GM12878 (cell line): ENCODE data around the gene GNPTG. TPM values are rescaled to one million over a fixed set of nuclear protein-coding genes. Genes with fewer than 3 reads are reported as not detected.

Experiments used
- ATAC-seq: fragments of 200-7000 bp; cut with Tn5 transposase; 3 replicates; pipeline ENCODE4 v1.9.1; 2020; ENCODE audit warnings: mild to moderate bottlenecking, moderate library complexity
- BruUV-seq: library from RNA; stranded (reverse); fragments of 400-500 nt; replicated peaks from 2 replicates; lab custom pipeline; 2021; lab: Mats Ljungman, UMichigan
- CTCF ChIA-PET: fragments of 300-600 bp; sonication (Branson Sonifier 250); formaldehyde crosslinking; extraction: SDS; loops from one replicate; lab custom pipeline; 2021; ENCODE audit warnings: inconsistent platforms; lab: Yijun Ruan, JAX
- POLR2A ChIA-PET: fragments of 350-600 bp; formaldehyde crosslinking; extraction: SDS; loops from one replicate; lab custom pipeline; 2021; ENCODE audit warnings: inconsistent platforms; lab: Charles Lee
- RAD21 ChIA-PET: fragments of 300-600 bp; sonication (Branson Sonifier 250); formaldehyde crosslinking; loops from one replicate; lab custom pipeline; 2023; ENCODE audit warnings: antibody characterized with exemption; ENCODE audit not compliant: unreplicated experiment; lab: Charles Lee
- SMC1A ChIA-PET: fragments of 300-600 bp; sonication (Branson Sonifier 250); formaldehyde crosslinking; loops from one replicate; lab custom pipeline; 2023; ENCODE audit not compliant: unreplicated experiment, uncharacterized antibody; lab: Charles Lee
- DNase-seq: peaks from one replicate; pipeline ENCODE4 v3.0.0-alpha.2; 2011; ENCODE audit warnings: low read depth, low spot score
- FAIRE-seq: peaks from 3 replicates; lab custom pipeline; 2011; peaks lifted over from hg19 to GRCh38; lab: Jason Lieb, UNC
- H2AFZ ChIP-seq: 2 replicates; pipeline ENCODE4 v1.6.0; 2011; ENCODE audit warnings: low read depth, low read length, control low read depth; ENCODE audit not compliant: control insufficient read depth
- H3K27ac ChIP-seq: 2 replicates; pipeline ENCODE4 v1.5.1; 2011; ENCODE audit warnings: control low read depth; ENCODE audit not compliant: control insufficient read depth, insufficient read depth
- H3K27me3 ChIP-seq, 2 experiments: replicated peaks in 1 of 2; 2 replicates each; pipeline versions ENCODE4 v1.6.0 to v1.6.1; 2011; ENCODE audit warnings: low read length in 1 of 2; ENCODE audit not compliant: control insufficient read depth in 2 of 2, insufficient read depth in 2 of 2
- H3K36me3 ChIP-seq, 2 experiments: 2 replicates each; pipeline ENCODE4 v1.5.1; 2011; ENCODE audit warnings: low read length in 1 of 2; ENCODE audit not compliant: control insufficient read depth in 2 of 2, insufficient read depth in 2 of 2
- H3K4me1 ChIP-seq: 2 replicates; pipeline ENCODE4 v1.6.1; 2011; ENCODE audit warnings: mild to moderate bottlenecking, low read length, moderate library complexity, mixed read lengths; ENCODE audit not compliant: control insufficient read depth, insufficient read depth
- H3K4me2 ChIP-seq: 2 replicates; pipeline ENCODE4 v1.6.0; 2011; ENCODE audit warnings: control low read depth; ENCODE audit not compliant: control insufficient read depth, insufficient read depth
- H3K4me3 ChIP-seq: fragments of 200-600 bp; sonication (generic); 2 replicates; pipeline ENCODE4 v1.5.1; 2016
- H3K79me2 ChIP-seq: 2 replicates; pipeline ENCODE4 v1.6.0; 2011; ENCODE audit warnings: low read length; ENCODE audit not compliant: control insufficient read depth, insufficient read depth
- H3K9ac ChIP-seq: 2 replicates; pipeline ENCODE4 v1.8.0; 2011; ENCODE audit warnings: low read length, control low read depth, mixed read lengths; ENCODE audit not compliant: control insufficient read depth, insufficient read depth
- H3K9me3 ChIP-seq: replicated peaks from 3 replicates; pipeline ENCODE4 v1.5.1; 2011; ENCODE audit warnings: mild to moderate bottlenecking, low read length; ENCODE audit not compliant: control insufficient read depth, insufficient read depth
- H4K20me1 ChIP-seq: 2 replicates; pipeline ENCODE4 v1.6.0; 2011; ENCODE audit not compliant: control insufficient read depth, insufficient read depth
- FOXM1 ChIP-seq: IDR thresholded peaks from 2 replicates; pipeline ENCODE4 v1.6.1; 2012; ENCODE audit warnings: low read depth, mild to moderate bottlenecking, inconsistent platforms, low read length, moderate library complexity
- HSF1 ChIP-seq: fragments of 150-350 bp; IDR thresholded peaks from 2 replicates; pipeline ENCODE4 v1.6.1; 2014; ENCODE audit warnings: mild to moderate bottlenecking, low read depth, low read length
- KDM1A ChIP-seq: fragments of 200-600 bp; sonication (generic); IDR thresholded peaks from 2 replicates; pipeline ENCODE4 v1.6.1; 2016; ENCODE audit warnings: borderline replicate concordance
- NFIC ChIP-seq: IDR thresholded peaks from 2 replicates; pipeline ENCODE4 v1.6.1; 2012; ENCODE audit warnings: low read depth, mild to moderate bottlenecking, inconsistent platforms, low read length, moderate library complexity
- PML ChIP-seq: IDR thresholded peaks from 2 replicates; pipeline ENCODE4 v1.6.1; 2012; ENCODE audit warnings: low read length, inconsistent platforms
- POLR2A ChIP-seq: IDR thresholded peaks from 2 replicates; pipeline ENCODE4 v1.6.1; 2011; ENCODE audit warnings: low read depth, mild to moderate bottlenecking, low read length
- SMC3 ChIP-seq: IDR thresholded peaks from 2 replicates; pipeline ENCODE4 v1.6.1; 2011; ENCODE audit warnings: low read length, improper control_type of control experiment, borderline replicate concordance
- WGBS: methylation state at CpG from one replicate; pipeline ENCODE4 v1.1.6; 2016; ENCODE audit warnings: low lambda C conversion rate; ENCODE audit not compliant: insufficient replicate concordance, insufficient coverage; ENCODE audit errors: missing lambda C conversion rate; 5-methylcytosine and 5-hydroxymethylcytosine counted together
- in situ Hi-C: fragments of 300-500 bp; cut with MboI; formaldehyde crosslinking; loops from 9 replicates; pipeline ENCODE4 v1.14.3; 2018; ENCODE audit warnings: mixed read lengths
- intact Hi-C: fragments of 100-400 bp; cut with micrococcal nuclease; formaldehyde crosslinking; loops from one replicate; pipeline ENCODE4 v1.14.2; 2022; ENCODE audit not compliant: unreplicated experiment
- polyA plus RNA-seq, 11 experiments: library from polyadenylated mRNA; depleted of rRNA in 4 of 11; unstranded in 6 of 11; stranded (reverse) in 5 of 11; fragments of >200 nt; fragmentation: Nextera tagmentation in 4 of 11; fragmentation: Illumina TruSeq in 1 of 11; extraction: Ambion mirVana in 4 of 11; extraction: Trizol in 1 of 11; gene quantifications; 1 replicate in 1 of 11; 2 replicates in 10 of 11; pipeline versions ENCODE4 v1.2.1 to v1.2.3, GENCODE V29; 2011 to 2016; ENCODE audit warnings: inconsistent platforms in 2 of 11, missing spikeins in 2 of 11, low read depth in 1 of 11
- total RNA-seq, 4 experiments: library from RNA; depleted of rRNA in 3 of 4; stranded (reverse); fragments of >200 nt in 3 of 4; fragmentation: Illumina TruSeq in 1 of 4; extraction: Trizol in 1 of 4; gene quantifications; 2 replicates each; pipeline versions ENCODE4 v1.2.1 to v1.2.3, GENCODE V29; 2013 to 2021

Gene GNPTG
- total and polyA plus RNA-seq, 10 of the 15 experiments (the other 5 are each of a cell fraction or from before 2014, with no cell fraction given), result 0.80 to 32.6 (median 20.9) TPM

- no peak for ATAC-seq
- no peaks in the 10 kb centered on the region for H3K27me3 ChIP-seq
- TF ChIP-seq PML, result no peak
- TF ChIP-seq NFIC, result no peak
- TF ChIP-seq HSF1, result no peak
- TF ChIP-seq, all 136 proteins: peak for 0
- ChIA-PET POLR2A (interaction anchor here (1.0 to 1.5 kb wide), 2 partner anchors 13 to 65 kb away, joined by 3 read pairs; no protein-coding TSS in a partner anchor), SMC1A (interaction anchor here (0.7 kb wide), 1 partner anchor 39 kb away, joined by 3 read pairs; no protein-coding TSS in a partner anchor), CTCF (interaction anchor here (0.9 to 1.5 kb wide), 3 partner anchors 20 to 47 kb away, joined by 3 to 7 read pairs (median 4); no protein-coding TSS in a partner anchor), RAD21 (interaction anchor here (0.9 to 1.4 kb wide), 2 partner anchors 17 to 35 kb away, joined by 3 read pairs; no protein-coding TSS in a partner anchor)
- H3K4me3 ChIP-seq, result no peak overlapping the region
- H3K9ac ChIP-seq, result no peak overlapping the region
- FAIRE-seq (no peak), DNase-seq (no peak)
- H3K4me2 ChIP-seq, result peak overlapping the region; percentile 78
- no peak overlapping the region for H3K27ac ChIP-seq
- intact Hi-C loops, result no loop called here
- in situ Hi-C loops, result no loop called here
- H4K20me1 ChIP-seq, result no peaks in the 10 kb centered on the region
- BruUV-seq, result no TSS peak
- no peak overlapping the region for H2AFZ ChIP-seq
- H3K9me3 ChIP-seq, result no peaks in the 10 kb centered on the region
- WGBS, result 47% methylated on average over 34 of the region's 44 CpGs
- peaks cover 0 to 2% of the 10 kb centered on the region in 2 experiments; a peak in 3 of 4 replicates for H3K36me3 ChIP-seq
- peaks cover 11% of the 10 kb centered on the region for H3K4me1 ChIP-seq
- H3K79me2 ChIP-seq, result no peaks in the 10 kb centered on the region
Observed at GRCh38 chr16:1343428-1344242, 8.1 kb upstream of the GNPTG start.

- SMC1A ChIA-PET, result no interaction called here
- Histone ChIP-seq H3K9ac (no peak overlapping the region), H4K20me1 (no peaks in the 10 kb centered on the region), H2AFZ (no peak overlapping the region), H3K4me2 (no peak overlapping the region), H3K4me3 (no peak overlapping the region), H3K9me3 (no peaks in the 10 kb centered on the region), H3K27me3 (no peaks in the 10 kb centered on the region), H3K36me3 (peaks cover 0 to 6% of the 10 kb centered on the region in 2 experiments; a peak in 3 of 4 replicates), H3K4me1 (peaks cover 11% of the 10 kb centered on the region), H3K27ac (no peak overlapping the region), H3K79me2 (no peaks in the 10 kb centered on the region)
- 65% methylated on average over 14 of the region's 14 CpGs for WGBS
- ATAC-seq (no peak), DNase-seq (no peak), FAIRE-seq (no peak)
- no TSS peak for BruUV-seq
- TF ChIP-seq POLR2A (peak; percentile 9; the same call in 1 of the 2 replicates), FOXM1 (no peak), KDM1A (no peak), SMC3 (no peak)
- intact Hi-C loops (no loop called here), in situ Hi-C loops (no loop called here)
- POLR2A ChIA-PET, result no interaction called here
- CTCF ChIA-PET, result no interaction called here
- RAD21 ChIA-PET, result no interaction called here
Observed at GRCh38 chr16:1344499-1344898, 7.2 kb upstream of the GNPTG start.
